ENCODE data around the gene UFC1. TPM values are rescaled to one million over a fixed set of nuclear protein-coding genes. Genes with fewer than 3 reads are reported as not detected.
A peak's percentile ranks its signal among the peaks of the same experiment; 100 is the strongest.

UFC1 gene
- total RNA-seq, 5 donors from 2014 or later (not counting 1 experiment from before 2014, with no cell fraction given): 82.9 to 109 (median 93.8) TPM

DNA sequence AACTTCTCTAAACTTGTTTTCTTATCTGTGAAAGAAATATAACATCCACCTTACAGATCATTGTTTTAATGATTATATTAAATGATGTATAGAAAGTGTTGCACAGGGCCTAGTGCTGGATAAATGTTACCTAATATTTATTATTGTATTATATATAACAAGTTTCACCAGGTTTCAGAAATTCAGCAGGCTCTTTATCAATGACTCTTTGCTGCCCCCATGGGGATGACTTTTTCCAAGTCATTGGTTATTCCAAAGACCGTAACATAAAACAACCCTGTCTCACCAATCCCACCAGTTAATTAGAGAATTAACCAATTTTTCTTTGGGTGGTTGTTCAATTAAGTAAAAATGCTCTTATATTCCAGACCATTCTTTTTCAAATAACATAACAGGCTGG lies 14.0 kb upstream of the UFC1 start:
- Mint-ChIP-seq H3K27ac (no peak overlapping the region), H3K4me3 (no peak overlapping the region), H3K4me1 (peaks cover 0 to 10% (median 9%) of the 10 kb centered on the region in 3 donors), H3K9me3 (no peaks in the 10 kb centered on the region), H3K36me3 (peaks cover 4% of the 10 kb centered on the region), H3K27me3 (no peaks in the 10 kb centered on the region)
- ATAC-seq (replicated peaks in 1 of 4): peak in 1 of 4 experiments; percentile 40
- Histone ChIP-seq H3K27me3 (replicated peaks in 1 of 2; ENCODE audit: control insufficient read depth in 2 of 2, extremely low read depth in 1 of 2, insufficient read depth in 2 of 2, low read length in 1 of 2) (no peaks in the 10 kb centered on the region), H3K27ac (ENCODE audit: low read length) (no peak overlapping the region), H3K4me1 (ENCODE audit: control insufficient read depth in 1 of 2, extremely low read depth in 1 of 2, insufficient read depth in 2 of 2, low read length in 2 of 2) (peaks cover 0 to 5% of the 10 kb centered on the region in 2 experiments), H3K4me3 (ENCODE audit: control insufficient read depth in 1 of 2, extremely low read depth in 1 of 2, low read length in 1 of 2) (no peak overlapping the region), H3K36me3 (ENCODE audit: control insufficient read depth in 2 of 2, extremely low read depth in 1 of 2, insufficient read depth in 1 of 2, low read length in 1 of 2) (no peaks in the 10 kb centered on the region), H3K9me3 (no peaks in the 10 kb centered on the region)
- POLR2A ChIA-PET: no interaction called here
- DNase-seq: peak in 18 of 35 experiments; percentile 22 to 69 (median 36)
- no CpG with 5 or more reads among the region's 1 CpG for WGBS (ENCODE audit: insufficient coverage)
- CTCF ChIA-PET: interaction anchor here in 1 of 2 donors (1.0 to 1.5 kb wide), 3 partner anchors 59 to 142 kb away, joined by 3 to 4 read pairs (median 4); partner anchors contain the start of gene ADAMTS4

DNA sequence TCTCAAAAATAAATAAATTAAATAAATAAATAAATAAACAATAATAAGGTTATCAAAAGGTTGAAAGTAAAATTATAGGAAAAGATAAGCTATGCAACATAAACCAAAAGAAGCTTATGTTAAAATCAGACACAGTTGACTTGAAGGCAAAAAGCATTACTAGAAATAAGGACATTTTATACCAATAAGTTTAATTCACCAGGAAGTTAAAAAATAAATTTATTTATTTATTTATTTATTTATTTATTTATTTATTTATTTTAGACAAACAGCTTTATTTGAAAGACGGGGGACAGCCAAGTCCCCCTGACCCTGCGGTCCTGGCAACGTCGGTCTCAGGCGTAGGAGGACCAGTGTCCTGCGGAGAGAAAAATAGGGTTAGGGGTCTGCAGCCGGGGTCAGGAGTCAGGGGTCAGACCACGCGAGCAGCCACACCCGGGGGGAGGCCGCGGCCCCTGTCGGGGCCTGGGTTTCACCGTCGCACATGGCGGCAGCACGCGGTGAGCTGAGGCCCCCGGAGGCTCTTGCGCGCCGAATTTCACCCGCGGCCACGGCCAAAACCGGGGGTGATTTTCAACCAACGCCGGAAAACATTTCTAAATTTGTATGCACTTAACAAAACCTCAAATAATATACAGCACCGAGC lies 12.9 kb upstream of the UFC1 start:
- no peak overlapping the region for H3K4me3 ChIP-seq (ENCODE audit: control insufficient read depth in 1 of 2, extremely low read depth in 1 of 2, low read length in 1 of 2)
- Mint-ChIP-seq H3K36me3 (no peaks in the 10 kb centered on the region), H3K27me3 (no peaks in the 10 kb centered on the region), H3K4me3 (no peak overlapping the region), H3K4me1 (peaks cover 0 to 6% (median 4%) of the 10 kb centered on the region in 3 donors), H3K27ac (no peak overlapping the region), H3K9me3 (no peaks in the 10 kb centered on the region)
- peaks cover 0 to 5% of the 10 kb centered on the region in 2 experiments for H3K4me1 ChIP-seq (ENCODE audit: control insufficient read depth in 1 of 2, extremely low read depth in 1 of 2, insufficient read depth in 2 of 2, low read length in 2 of 2)
- ChIA-PET POLR2A (interaction anchor here in 1 of 2 donors (0.6 kb wide), 1 partner anchor 12 kb away, joined by 5 read pairs; no protein-coding TSS in a partner anchor), CTCF (interaction anchor here (0.5 to 1.5 kb wide), 7 partner anchors 13 to 363 kb away, joined by 3 to 4 read pairs (median 4); no protein-coding TSS in a partner anchor)
- H3K36me3 ChIP-seq (ENCODE audit: control insufficient read depth in 2 of 2, extremely low read depth in 1 of 2, insufficient read depth in 1 of 2, low read length in 1 of 2): no peaks in the 10 kb centered on the region
- ATAC-seq (replicated peaks in 1 of 4): no peak
- DNase-seq: no peak
- no peaks in the 10 kb centered on the region for H3K27me3 ChIP-seq (replicated peaks in 1 of 2; ENCODE audit: control insufficient read depth in 2 of 2, extremely low read depth in 1 of 2, insufficient read depth in 2 of 2, low read length in 1 of 2)
- WGBS (ENCODE audit: insufficient coverage): 97% methylated on average over 19 of the region's 29 CpGs
- H3K9me3 ChIP-seq: no peaks in the 10 kb centered on the region
- H3K27ac ChIP-seq (ENCODE audit: low read length): no peak overlapping the region

DNA sequence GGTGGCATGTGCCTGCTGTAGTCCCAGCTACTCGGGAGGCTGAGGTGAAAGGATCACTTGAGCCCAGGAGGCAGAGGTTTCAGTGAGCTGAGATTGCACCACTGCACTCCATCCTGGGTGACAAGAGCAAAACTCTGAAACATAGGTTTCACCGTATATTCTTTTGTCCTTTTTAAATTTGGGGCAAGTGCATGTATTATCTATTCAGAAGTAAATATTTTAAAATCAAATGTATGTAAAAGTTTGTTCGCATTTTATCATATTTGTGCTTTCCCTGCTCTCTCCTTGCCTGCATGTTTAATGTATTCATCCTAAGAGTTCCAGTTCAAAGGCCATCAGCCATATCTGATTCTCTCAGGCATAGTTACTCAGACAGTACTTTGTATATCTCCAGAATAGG lies 7.9 kb upstream of the UFC1 start:
- no peaks in the 10 kb centered on the region for H3K9me3 Mint-ChIP-seq
- CTCF ChIA-PET: interaction anchor here in 1 of 2 donors (0.6 to 0.7 kb wide), 2 partner anchors 30 to 76 kb away, joined by 3 read pairs; partner anchors contain the start of gene ARHGAP30
- POLR2A ChIA-PET: interaction anchor here (0.6 kb wide), 2 partner anchors 23 to 342 kb away, joined by 3 to 4 read pairs; no protein-coding TSS in a partner anchor

DNA sequence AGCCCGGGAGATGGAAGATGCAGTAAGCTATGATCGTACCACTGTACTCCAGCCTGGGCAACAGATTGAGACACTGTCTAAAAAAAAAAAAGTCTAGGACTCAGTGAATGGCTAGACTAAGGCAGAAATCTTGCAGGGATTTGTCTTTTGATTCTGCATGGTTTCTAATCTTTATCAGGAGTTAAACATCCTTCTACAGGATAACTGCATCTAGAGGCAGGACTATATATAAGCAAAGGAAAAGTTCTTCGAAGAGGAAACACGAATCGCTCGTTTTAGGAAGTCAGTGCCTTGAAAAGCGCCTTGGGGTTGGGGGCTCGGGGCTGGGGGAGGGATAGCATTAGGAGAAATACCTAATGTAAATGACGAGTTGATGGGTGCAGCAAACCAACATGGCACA lies 602 bp upstream of the UFC1 start:
- CTCF ChIA-PET: interaction anchor here in 1 of 2 donors (0.6 to 3.3 kb wide), 6 partner anchors 12 to 385 kb away, joined by 3 to 20 read pairs (median 5); partner anchors contain the start of genes DEDD, PPOX and TOMM40L
- Histone ChIP-seq H3K4me1 (ENCODE audit: control insufficient read depth in 1 of 2, extremely low read depth in 1 of 2, insufficient read depth in 2 of 2, low read length in 2 of 2) (peaks cover 12 to 16% of the 10 kb centered on the region in 2 experiments), H3K27me3 (replicated peaks in 1 of 2; ENCODE audit: control insufficient read depth in 2 of 2, extremely low read depth in 1 of 2, insufficient read depth in 2 of 2, low read length in 1 of 2) (peaks cover 0 to 2% of the 10 kb centered on the region in 2 experiments), H3K9me3 (no peaks in the 10 kb centered on the region), H3K27ac (ENCODE audit: low read length) (peak overlapping the region; percentile 97), H3K36me3 (ENCODE audit: control insufficient read depth in 2 of 2, extremely low read depth in 1 of 2, insufficient read depth in 1 of 2, low read length in 1 of 2) (peaks cover 3 to 13% of the 10 kb centered on the region in 2 donors), H3K4me3 (ENCODE audit: control insufficient read depth in 1 of 2, extremely low read depth in 1 of 2, low read length in 1 of 2) (peak overlapping the region; percentile 88 to 93)
- peak overlapping the region; percentile 99 to 100 for H3K27ac Mint-ChIP-seq
- DNase-seq: no peak
- WGBS (ENCODE audit: insufficient coverage): 83% methylated on average over 2 of the region's 9 CpGs
- H3K9me3 Mint-ChIP-seq: no peaks in the 10 kb centered on the region
- H3K4me1 Mint-ChIP-seq: peaks cover 23 to 29% (median 27%) of the 10 kb centered on the region in 3 donors
- peak in 1 of 4 experiments; percentile 10 for ATAC-seq (replicated peaks in 1 of 4)
- POLR2A ChIA-PET: interaction anchor here (0.6 to 3.5 kb wide), 14 partner anchors 8 to 151 kb away, joined by 3 to 18 read pairs (median 4); partner anchors contain the start of genes DEDD (in 1 of the 2), PPOX (in 1 of the 2), TOMM40L (in 1 of the 2) and USF1 (in 1 of the 2)
- H3K36me3 Mint-ChIP-seq: peaks cover 13% of the 10 kb centered on the region
- H3K27me3 Mint-ChIP-seq: no peaks in the 10 kb centered on the region
- peak overlapping the region; percentile 94 to 98 (median 97) for H3K4me3 Mint-ChIP-seq

More for the DNA sequence above, 7.9 kb upstream of the UFC1 start:
- no peaks in the 10 kb centered on the region for H3K27me3 ChIP-seq (replicated peaks in 1 of 2; ENCODE audit: control insufficient read depth in 2 of 2, extremely low read depth in 1 of 2, insufficient read depth in 2 of 2, low read length in 1 of 2)
- Mint-ChIP-seq H3K4me3 (no peak overlapping the region), H3K27me3 (no peaks in the 10 kb centered on the region), H3K4me1 (no peaks in the 10 kb centered on the region), H3K36me3 (no peaks in the 10 kb centered on the region), H3K27ac (no peak overlapping the region)
- ATAC-seq (replicated peaks in 1 of 4) (no peak), DNase-seq (no peak)
- no peak overlapping the region for H3K27ac ChIP-seq (ENCODE audit: low read length)
- H3K4me3 ChIP-seq (ENCODE audit: control insufficient read depth in 1 of 2, extremely low read depth in 1 of 2, low read length in 1 of 2): no peak overlapping the region
- no peaks in the 10 kb centered on the region for H3K4me1 ChIP-seq (ENCODE audit: control insufficient read depth in 1 of 2, extremely low read depth in 1 of 2, insufficient read depth in 2 of 2, low read length in 2 of 2)
- WGBS (ENCODE audit: insufficient coverage): 71% methylated on average over 1 of the region's 3 CpGs
- no peaks in the 10 kb centered on the region for H3K9me3 ChIP-seq
- H3K36me3 ChIP-seq (ENCODE audit: control insufficient read depth in 2 of 2, extremely low read depth in 1 of 2, insufficient read depth in 1 of 2, low read length in 1 of 2): no peaks in the 10 kb centered on the region

DNA sequence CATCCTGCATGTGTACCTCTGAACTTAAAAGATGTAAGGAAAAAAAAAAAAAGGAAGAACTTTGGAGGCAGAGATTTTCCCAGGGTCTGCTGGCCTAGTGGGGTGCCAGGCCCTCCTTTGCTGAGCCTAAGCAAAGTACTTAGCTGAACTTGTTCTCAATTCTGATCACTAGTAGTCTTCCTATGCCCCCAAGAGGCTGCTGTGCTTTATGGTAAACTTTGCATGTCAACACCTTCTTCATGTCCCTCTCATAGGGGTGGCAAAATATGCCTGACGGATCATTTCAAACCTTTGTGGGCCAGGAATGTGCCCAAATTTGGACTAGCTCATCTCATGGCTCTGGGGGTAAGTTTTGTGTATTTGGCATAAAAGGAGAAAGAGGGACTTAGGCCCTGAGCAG lies 4.1 kb downstream of the UFC1 start:
- Histone ChIP-seq H3K27me3 (replicated peaks in 1 of 2; ENCODE audit: control insufficient read depth in 2 of 2, extremely low read depth in 1 of 2, insufficient read depth in 2 of 2, low read length in 1 of 2) (no peaks in the 10 kb centered on the region), H3K4me1 (ENCODE audit: control insufficient read depth in 1 of 2, extremely low read depth in 1 of 2, insufficient read depth in 2 of 2, low read length in 2 of 2) (peaks cover 19 to 45% of the 10 kb centered on the region in 2 experiments), H3K4me3 (ENCODE audit: control insufficient read depth in 1 of 2, extremely low read depth in 1 of 2, low read length in 1 of 2) (no peak overlapping the region), H3K36me3 (ENCODE audit: control insufficient read depth in 2 of 2, extremely low read depth in 1 of 2, insufficient read depth in 1 of 2, low read length in 1 of 2) (peaks cover 9 to 34% of the 10 kb centered on the region in 2 donors), H3K27ac (ENCODE audit: low read length) (no peak overlapping the region), H3K9me3 (no peaks in the 10 kb centered on the region)
- no peaks in the 10 kb centered on the region for H3K9me3 Mint-ChIP-seq
- ChIA-PET POLR2A (interaction anchor here (0.6 to 1.6 kb wide), 4 partner anchors 8 to 65 kb away, joined by 4 to 11 read pairs (median 5); partner anchors contain the start of genes DEDD (in 1 of the 2) and PPOX (in 1 of the 2)), CTCF (interaction anchor here in 1 of 2 donors (0.9 kb wide), 1 partner anchor 8 kb away, joined by 4 read pairs; the partner anchor contains the start of gene PPOX)
- H3K27me3 Mint-ChIP-seq: no peaks in the 10 kb centered on the region
- DNase-seq (no peak), ATAC-seq (replicated peaks in 1 of 4) (no peak)
- peak overlapping the region; percentile 86 to 94 (median 92) for H3K4me3 Mint-ChIP-seq
- peak overlapping the region; percentile 41 to 94 for H3K27ac Mint-ChIP-seq
- peaks cover 64 to 71% (median 68%) of the 10 kb centered on the region in 3 donors for H3K4me1 Mint-ChIP-seq
- 80% methylated on average over 1 of the region's 1 CpG for WGBS (ENCODE audit: insufficient coverage)
- peaks cover 16% of the 10 kb centered on the region for H3K36me3 Mint-ChIP-seq

DNA sequence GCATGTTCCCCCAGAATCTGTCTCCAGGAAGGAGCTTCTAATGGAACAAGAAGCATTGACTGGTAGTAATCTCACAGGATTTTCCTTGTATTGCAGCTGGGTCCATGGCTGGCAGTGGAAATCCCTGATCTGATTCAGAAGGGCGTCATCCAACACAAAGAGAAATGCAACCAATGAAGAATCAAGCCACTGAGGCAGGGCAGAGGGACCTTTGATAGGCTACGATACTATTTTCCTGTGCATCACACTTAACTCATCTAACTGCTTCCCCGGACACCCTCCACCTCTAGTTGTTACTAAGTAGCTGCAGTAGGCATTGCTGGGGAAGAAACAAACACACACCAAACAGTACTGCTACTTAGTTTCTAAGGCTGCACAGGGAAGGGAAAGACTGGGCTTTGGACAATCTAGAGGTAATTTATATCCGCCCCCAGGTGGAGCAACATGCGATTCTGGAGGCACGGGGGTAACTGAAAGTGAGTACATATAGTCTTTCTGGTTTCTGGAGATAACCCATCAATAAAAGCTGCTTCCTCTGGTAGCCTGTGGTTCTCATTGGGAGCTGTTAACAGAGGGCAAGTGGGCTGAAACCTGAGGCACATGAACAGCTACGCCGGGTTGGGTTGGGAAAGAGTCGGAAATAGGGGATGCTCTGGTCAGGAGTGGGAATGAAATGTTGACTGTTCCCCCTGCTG lies 4.7 kb downstream of the UFC1 start:
- ATAC-seq (replicated peaks in 1 of 4): no peak
- CTCF ChIA-PET: no interaction called here

More for the DNA sequence above, 4.7 kb downstream of the UFC1 start:
- Histone ChIP-seq H3K4me1 (ENCODE audit: control insufficient read depth in 1 of 2, extremely low read depth in 1 of 2, insufficient read depth in 2 of 2, low read length in 2 of 2) (peaks cover 18 to 42% of the 10 kb centered on the region in 2 experiments), H3K27me3 (replicated peaks in 1 of 2; ENCODE audit: control insufficient read depth in 2 of 2, extremely low read depth in 1 of 2, insufficient read depth in 2 of 2, low read length in 1 of 2) (no peaks in the 10 kb centered on the region), H3K4me3 (ENCODE audit: control insufficient read depth in 1 of 2, extremely low read depth in 1 of 2, low read length in 1 of 2) (peak overlapping the region; percentile 65 to 68), H3K27ac (ENCODE audit: low read length) (peak overlapping the region; percentile 74), H3K9me3 (no peaks in the 10 kb centered on the region), H3K36me3 (ENCODE audit: control insufficient read depth in 2 of 2, extremely low read depth in 1 of 2, insufficient read depth in 1 of 2, low read length in 1 of 2) (peaks cover 9 to 38% of the 10 kb centered on the region in 2 donors)
- Mint-ChIP-seq H3K36me3 (peaks cover 18% of the 10 kb centered on the region), H3K9me3 (no peaks in the 10 kb centered on the region), H3K27ac (peak overlapping the region; percentile 90 to 94), H3K4me3 (peak overlapping the region; percentile 86 to 94 (median 92)), H3K27me3 (no peaks in the 10 kb centered on the region), H3K4me1 (peaks cover 70 to 73% (median 70%) of the 10 kb centered on the region in 3 donors)
- 42% methylated on average over 5 of the region's 9 CpGs for WGBS (ENCODE audit: insufficient coverage)
- no peak for DNase-seq
- POLR2A ChIA-PET: interaction anchor here (0.6 to 1.6 kb wide), 4 partner anchors 8 to 64 kb away, joined by 4 to 11 read pairs (median 5); partner anchors contain the start of genes DEDD (in 1 of the 2) and PPOX (in 1 of the 2)

Measured in T-cell (primary cell).